K562 (cell line): ENCODE results near the gene NEDD1. TPM values are rescaled to one million over a fixed set of nuclear protein-coding genes. Genes with fewer than 3 reads are reported as not detected.

ENCODE experiments used
- ATAC-seq: fragments of 200-7000 bp; cut with Tn5 transposase; 3 replicates; pipeline ENCODE4 v1.9.1; 2020; ENCODE audit warnings: moderate library complexity
- BruUV-seq: library from RNA; stranded (reverse); fragments of 400-500 nt; replicated peaks from 2 replicates; lab custom pipeline; 2021; lab: Mats Ljungman, UMichigan
- CTCF ChIA-PET: fragments of 300-600 bp; formaldehyde crosslinking; extraction: SDS; loops from one replicate; lab custom pipeline; 2021; ENCODE audit warnings: low intra/inter-chr PET ratio; lab: Yijun Ruan, JAX
- POLR2A ChIA-PET: fragments of 300-600, 350-650 bp; sonication (Branson Sonifier 250); formaldehyde crosslinking; extraction: SDS; loops from one replicate; lab custom pipeline; 2021; ENCODE audit warnings: antibody characterized with exemption, inconsistent platforms; lab: Yijun Ruan, JAX
- DNase-seq, 4 experiments: peaks; one replicate each; pipeline versions ENCODE4 v3.0.0 to v3.0.0-alpha.2; 2011 to 2018; ENCODE audit warnings: low spot score in 3 of 4, mixed read lengths in 3 of 4; ENCODE audit errors: extremely low read depth in 1 of 4
- FAIRE-seq: peaks from 2 replicates; lab custom pipeline; 2011; peaks lifted over from hg19 to GRCh38; lab: Jason Lieb, UNC
- H2AFZ ChIP-seq: 2 replicates; pipeline ENCODE4 v1.6.0; 2011; ENCODE audit warnings: low read depth, low read length, control low read depth, inconsistent platforms
- H3K27ac ChIP-seq: fragments of 200-600 bp; 3 replicates; pipeline ENCODE4 v1.8.0; 2011; ENCODE audit warnings: low read depth, mild to moderate bottlenecking, control low read depth, inconsistent platforms, low read length, moderate library complexity, mixed read lengths; ENCODE audit errors: extremely low read depth
- H3K27me3 ChIP-seq, 2 experiments: fragments of 300-600 bp in 1 of 2; 2 replicates in 1 of 2; 3 replicates in 1 of 2; pipeline versions ENCODE4 v1.6.0 to v1.8.0; 2011; ENCODE audit warnings: inconsistent platforms in 2 of 2, low read length in 2 of 2, mild to moderate bottlenecking in 1 of 2, mixed read lengths in 1 of 2, moderate library complexity in 1 of 2; ENCODE audit not compliant: control insufficient read depth in 2 of 2, insufficient read depth in 2 of 2
- H3K36me3 ChIP-seq: fragments of 300-600 bp; 3 replicates; pipeline ENCODE4 v1.8.0; 2011; ENCODE audit warnings: mild to moderate bottlenecking, low read length, inconsistent platforms; ENCODE audit not compliant: control insufficient read depth, insufficient read depth
- H3K4me1 ChIP-seq, 2 experiments: fragments of 200-600 bp in 1 of 2; replicated peaks in 1 of 2; 2 replicates in 1 of 2; 3 replicates in 1 of 2; pipeline versions ENCODE4 v1.5.1 to v1.8.0; 2011; ENCODE audit warnings: inconsistent platforms in 2 of 2, low read length in 2 of 2, mild to moderate bottlenecking in 1 of 2, mixed read lengths in 1 of 2, moderate library complexity in 1 of 2; ENCODE audit not compliant: control insufficient read depth in 2 of 2, insufficient read depth in 2 of 2
- H3K4me2 ChIP-seq: 2 replicates; pipeline ENCODE4 v1.6.1; 2011; ENCODE audit warnings: low read length, control low read depth, inconsistent platforms, mixed read lengths; ENCODE audit not compliant: insufficient read depth
- H3K4me3 ChIP-seq: fragments of 200-600 bp; sonication (generic), shearing (Covaris generic); 2 replicates; pipeline ENCODE4 v1.5.1; 2016; ENCODE audit warnings: control low read depth, inconsistent platforms
- H3K79me2 ChIP-seq: fragments of 200-600 bp; 3 replicates; pipeline ENCODE4 v1.8.0; 2011; ENCODE audit warnings: low read length, inconsistent platforms; ENCODE audit not compliant: control insufficient read depth, insufficient read depth
- H3K9ac ChIP-seq, 2 experiments: 2 replicates each; pipeline versions ENCODE4 v1.6.0 to v1.6.1; 2011; ENCODE audit warnings: low read depth in 2 of 2, low read length in 2 of 2, control low read depth in 1 of 2, inconsistent platforms in 1 of 2, mild to moderate bottlenecking in 1 of 2, mixed read lengths in 1 of 2; ENCODE audit not compliant: insufficient read depth in 1 of 2
- H3K9me1 ChIP-seq: one replicate; pipeline ENCODE4 v1.6.0; 2011; ENCODE audit warnings: inconsistent platforms, mild to moderate bottlenecking, low read length, moderate library complexity; ENCODE audit not compliant: control insufficient read depth, insufficient read depth
- H3K9me3 ChIP-seq: replicated peaks from 2 replicates; pipeline ENCODE4 v1.5.1; 2011; ENCODE audit warnings: low read depth, low read length, inconsistent platforms; ENCODE audit not compliant: control insufficient read depth, insufficient read depth
- H4K20me1 ChIP-seq: replicated peaks from 2 replicates; pipeline ENCODE4 v1.6.1; 2011; ENCODE audit warnings: low read length, inconsistent platforms, mixed read lengths; ENCODE audit not compliant: control insufficient read depth, insufficient read depth
- CEBPB ChIP-seq: fragments of 450-650 bp; IDR thresholded peaks from 2 replicates; pipeline ENCODE4 v1.6.1; 2016; ENCODE audit warnings: missing genetic modification characterization, missing compliant biosample characterization
- CEBPG ChIP-seq, 3 experiments: fragments of 200-800 bp in 1 of 3; sonication (Bioruptor generic) in 1 of 3; sonication (generic) in 1 of 3; formaldehyde crosslinking in 1 of 3; IDR thresholded peaks in 2 of 3; conservative IDR thresholded peaks in 1 of 3; 2 replicates each; pipeline versions ENCODE4 v1.6.1 to v1.8.0; 2016 to 2022; ENCODE audit warnings: missing compliant biosample characterization in 2 of 3, missing genetic modification characterization in 2 of 3, mild to moderate bottlenecking in 1 of 3, missing genetic modification reagents in 1 of 3
- FIP1L1 ChIP-seq: fragments of 200-400 bp; formaldehyde crosslinking; IDR thresholded peaks from 2 replicates; pipeline ENCODE4 v1.6.1; 2018; ENCODE audit warnings: mild to moderate bottlenecking, low read depth, low read length; ENCODE audit not compliant: poor library complexity, severe bottlenecking
- FOXA3 ChIP-seq, 2 experiments: fragments of 450-650 bp in 1 of 2; sonication (generic) in 1 of 2; formaldehyde crosslinking; IDR thresholded peaks in 1 of 2; conservative IDR thresholded peaks in 1 of 2; 2 replicates each; pipeline versions ENCODE4 v1.4.0 to v1.8.0; 2020 to 2022; ENCODE audit warnings: mild to moderate bottlenecking in 2 of 2, missing genetic modification reagents in 1 of 2
- FOXK2 ChIP-seq, 2 experiments: fragments of 450-650 bp; IDR thresholded peaks in 1 of 2; conservative IDR thresholded peaks in 1 of 2; 2 replicates each; pipeline ENCODE4 v1.6.1; 2016; ENCODE audit warnings: low read depth in 2 of 2, mild to moderate bottlenecking in 1 of 2
- NR4A1 ChIP-seq, 2 experiments: fragments of 250-450 bp in 1 of 2; fragments of 450-650 bp in 1 of 2; sonication (Bioruptor Pico) in 1 of 2; IDR thresholded peaks; 2 replicates each; pipeline versions ENCODE4 v1.4.0 to v1.6.1; 2016 to 2020; ENCODE audit warnings: mild to moderate bottlenecking in 2 of 2, missing compliant biosample characterization in 1 of 2, missing genetic modification characterization in 1 of 2, moderate library complexity in 1 of 2
- RAD21 ChIP-seq, 2 experiments: fragments of 250-450 bp in 1 of 2; fragments of 450-650 bp in 1 of 2; sonication (Bioruptor Pico) in 1 of 2; formaldehyde crosslinking in 1 of 2; IDR thresholded peaks in 1 of 2; conservative IDR thresholded peaks in 1 of 2; 2 replicates each; pipeline versions ENCODE4 v1.4.0 to v1.8.0; 2020 to 2022; ENCODE audit warnings: mild to moderate bottlenecking in 2 of 2, moderate library complexity in 1 of 2
- SREBF1 ChIP-seq: fragments of 150-350 bp; IDR thresholded peaks from 2 replicates; pipeline ENCODE4 v1.6.1; 2014; ENCODE audit warnings: antibody characterized with exemption, low read depth, low read length, borderline replicate concordance
- WGBS: fragments of 100-300 bp; shearing (Covaris generic); methylation state at CpG from one replicate; pipeline ENCODE4 v1.1.6; 2016; ENCODE audit warnings: low coverage, mixed read lengths; ENCODE audit not compliant: insufficient coverage; ENCODE audit errors: missing lambda C conversion rate; 5-methylcytosine and 5-hydroxymethylcytosine counted together
- in situ Hi-C: fragments of 300-500 bp; cut with MboI; formaldehyde crosslinking; loops from 4 replicates; pipeline ENCODE4 v1.15.0; 2018; ENCODE audit warnings: inconsistent platforms, mixed read lengths
- intact Hi-C: fragments of 100-400 bp; cut with micrococcal nuclease; formaldehyde crosslinking; loops from 2 replicates; pipeline ENCODE4 v1.14.2; 2022
- polyA plus RNA-seq, 8 experiments: library from polyadenylated mRNA; depleted of rRNA in 4 of 8; stranded (reverse) in 5 of 8; unstranded in 3 of 8; fragments of >200 nt; fragmentation: Nextera tagmentation in 2 of 8; fragmentation: Illumina TruSeq in 1 of 8; extraction: Ambion mirVana in 2 of 8; extraction: Trizol in 1 of 8; gene quantifications; 2 replicates each; pipeline versions ENCODE4 v1.2.1 to v1.2.3, GENCODE V29; 2011 to 2014; ENCODE audit warnings: inconsistent platforms in 1 of 8, missing spikeins in 1 of 8
- total RNA-seq, 7 experiments: library from RNA; depleted of rRNA in 6 of 7; stranded (reverse); fragments of >200 nt in 6 of 7; fragmentation: Illumina TruSeq in 2 of 7; extraction: Trizol in 2 of 7; gene quantifications; 2 replicates each; pipeline versions ENCODE4 v1.2.1 to v1.2.3, GENCODE V29; 2011 to 2021; ENCODE audit warnings: low replicate concordance in 1 of 7
- TF ChIP-seq, protein P1 (sequence below): fragments of 250-450 bp; sonication (Bioruptor Pico); IDR thresholded peaks from 2 replicates; pipeline ENCODE4 v1.4.0; 2020; ENCODE audit warnings: mild to moderate bottlenecking, moderate library complexity
- TF ChIP-seq, protein P2 (sequence below), 3 experiments: IDR thresholded peaks in 2 of 3; conservative IDR thresholded peaks in 1 of 3; 2 replicates each; pipeline ENCODE4 v1.5.1; 2011 to 2012; ENCODE audit warnings: low read length in 3 of 3, mild to moderate bottlenecking in 3 of 3, control low read depth in 2 of 3, improper control_type of control experiment in 1 of 3, inconsistent platforms in 1 of 3, low read depth in 1 of 3, mixed read lengths in 1 of 3, moderate library complexity in 1 of 3; ENCODE audit not compliant: insufficient read depth in 2 of 3

Gene NEDD1
- total and polyA plus RNA-seq, 9 of the 15 experiments (the other 6 are each of a cell fraction or from before 2014, with no cell fraction given), result 7.5 to 29.3 (median 14.8) TPM

DNA sequence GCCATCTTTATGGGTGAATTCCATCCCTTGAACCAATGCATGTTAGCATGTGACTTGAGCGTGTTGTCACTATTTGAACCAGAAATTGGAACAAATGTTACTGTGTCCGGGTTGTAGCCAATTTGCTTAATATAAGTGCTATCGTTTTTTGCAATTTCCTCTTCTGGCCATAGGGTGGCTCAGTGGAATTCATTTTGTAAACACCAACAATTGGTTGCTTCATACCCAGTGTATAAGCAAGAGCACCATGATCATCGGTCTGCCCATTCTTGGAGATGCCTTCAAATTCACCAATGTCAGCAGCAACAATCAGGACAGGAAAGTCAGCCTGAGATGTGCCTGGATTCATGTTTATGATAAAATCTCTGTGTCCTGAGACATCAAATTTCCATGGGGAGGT lies 5.0 kb upstream of the NEDD1 start:
- in situ Hi-C loops, result no loop called here

More for the DNA sequence above, 5.0 kb upstream of the NEDD1 start:
- POLR2A ChIA-PET, result no interaction called here
- Histone ChIP-seq H3K27ac (no peak overlapping the region), H3K4me3 (no peak overlapping the region), H2AFZ (peak overlapping the region; percentile 57), H3K4me2 (peak overlapping the region; percentile 45; the same call in 1 of the 2 replicates), H3K27me3 (peaks cover 3 to 13% of the 10 kb centered on the region in 2 experiments; a peak in 3 of 5 replicates), H3K9me1 (no peaks in the 10 kb centered on the region), H4K20me1 (no peaks in the 10 kb centered on the region), H3K36me3 (no peaks in the 10 kb centered on the region), H3K9ac (no peak overlapping the region), H3K79me2 (no peaks in the 10 kb centered on the region), H3K4me1 (peaks cover 4 to 6% of the 10 kb centered on the region in 2 experiments; a peak in 2 of 5 replicates), H3K9me3 (no peaks in the 10 kb centered on the region)
- TF ChIP-seq RAD21 (CRISPR knock-in tag; conservative IDR thresholded peaks at IDR 0.05 in 1 of 2, IDR thresholded peaks at IDR 0.05 in 1 of 2) (peak in 1 of 2 experiments; percentile 50; a peak in 2 of 4 replicates), FIP1L1 (no peak), CEBPG (CRISPR knock-in tag; IDR thresholded peaks at IDR 0.05) (peak; percentile 40; the same call in 1 of the 2 replicates), CEBPG (tag; conservative IDR thresholded peaks at IDR 0.05 in 1 of 2, IDR thresholded peaks at IDR 0.05 in 1 of 2) (peak; percentile 63 to 78; a peak in 3 of 4 replicates), NR4A1 (CRISPR knock-in tag; IDR thresholded peaks at IDR 0.05) (no peak), NR4A1 (tag; IDR thresholded peaks at IDR 0.05) (no peak), CEBPB (peak; percentile 83), SREBF1 (no peak), FOXK2 (conservative IDR thresholded peaks at IDR 0.05 in 1 of 2, IDR thresholded peaks at IDR 0.05 in 1 of 2; ENCODE audit: low read depth in 2 of 2) (peak; percentile 67 to 74), FOXA3 (CRISPR knock-in tag; conservative IDR thresholded peaks at IDR 0.05 in 1 of 2, IDR thresholded peaks at IDR 0.05 in 1 of 2) (peak in 1 of 2 experiments; percentile 32; a peak in 1 of 4 replicates)
- TF ChIP-seq, protein P1, sequence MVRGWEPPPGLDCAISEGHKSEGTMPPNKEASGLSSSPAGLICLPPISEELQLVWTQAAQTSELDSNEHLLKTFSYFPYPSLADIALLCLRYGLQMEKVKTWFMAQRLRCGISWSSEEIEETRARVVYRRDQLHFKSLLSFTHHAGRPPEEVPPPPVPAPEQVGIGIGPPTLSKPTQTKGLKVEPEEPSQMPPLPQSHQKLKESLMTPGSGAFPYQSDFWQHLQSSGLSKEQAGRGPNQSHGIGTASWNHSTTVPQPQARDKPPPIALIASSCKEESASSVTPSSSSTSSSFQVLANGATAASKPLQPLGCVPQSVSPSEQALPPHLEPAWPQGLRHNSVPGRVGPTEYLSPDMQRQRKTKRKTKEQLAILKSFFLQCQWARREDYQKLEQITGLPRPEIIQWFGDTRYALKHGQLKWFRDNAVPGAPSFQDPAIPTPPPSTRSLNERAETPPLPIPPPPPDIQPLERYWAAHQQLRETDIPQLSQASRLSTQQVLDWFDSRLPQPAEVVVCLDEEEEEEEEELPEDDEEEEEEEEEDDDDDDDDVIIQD (CRISPR knock-in tag), result no peak
- TF ChIP-seq, protein P2, sequence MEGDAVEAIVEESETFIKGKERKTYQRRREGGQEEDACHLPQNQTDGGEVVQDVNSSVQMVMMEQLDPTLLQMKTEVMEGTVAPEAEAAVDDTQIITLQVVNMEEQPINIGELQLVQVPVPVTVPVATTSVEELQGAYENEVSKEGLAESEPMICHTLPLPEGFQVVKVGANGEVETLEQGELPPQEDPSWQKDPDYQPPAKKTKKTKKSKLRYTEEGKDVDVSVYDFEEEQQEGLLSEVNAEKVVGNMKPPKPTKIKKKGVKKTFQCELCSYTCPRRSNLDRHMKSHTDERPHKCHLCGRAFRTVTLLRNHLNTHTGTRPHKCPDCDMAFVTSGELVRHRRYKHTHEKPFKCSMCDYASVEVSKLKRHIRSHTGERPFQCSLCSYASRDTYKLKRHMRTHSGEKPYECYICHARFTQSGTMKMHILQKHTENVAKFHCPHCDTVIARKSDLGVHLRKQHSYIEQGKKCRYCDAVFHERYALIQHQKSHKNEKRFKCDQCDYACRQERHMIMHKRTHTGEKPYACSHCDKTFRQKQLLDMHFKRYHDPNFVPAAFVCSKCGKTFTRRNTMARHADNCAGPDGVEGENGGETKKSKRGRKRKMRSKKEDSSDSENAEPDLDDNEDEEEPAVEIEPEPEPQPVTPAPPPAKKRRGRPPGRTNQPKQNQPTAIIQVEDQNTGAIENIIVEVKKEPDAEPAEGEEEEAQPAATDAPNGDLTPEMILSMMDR (IDR thresholded peaks at IDR 0.05 in 2 of 3, conservative IDR thresholded peaks at IDR 0.05 in 1 of 3; ENCODE audit: insufficient read depth in 2 of 3, low read depth in 1 of 3, low read length in 3 of 3), result peak; percentile 7 to 46 (median 35); a peak in 3 of 6 replicates
- DNase-seq, result peak in 1 of 4 experiments; percentile 13
- 2% methylated on average over 4 of the region's 4 CpGs for WGBS
- intact Hi-C loops, result loop anchor here (1.0 to 10.0 kb wide), 2 partner anchors 83 to 1603 kb away; no protein-coding TSS in a partner anchor
- peak; percentile 40 for FAIRE-seq
- peak; percentile 69 for ATAC-seq
- BruUV-seq, result no TSS peak
- CTCF ChIA-PET, result no interaction called here
